ENCODE data around the gene DNAJC16. TPM values are rescaled to one million over a fixed set of nuclear protein-coding genes. Genes with fewer than 3 reads are reported as not detected.

DNAJC16 gene
- total and polyA plus RNA-seq, 2 of the 13 experiments (the other 11 are each of a cell fraction or from before 2014, with no cell fraction given) = 11.4 to 15.4 TPM

DNA sequence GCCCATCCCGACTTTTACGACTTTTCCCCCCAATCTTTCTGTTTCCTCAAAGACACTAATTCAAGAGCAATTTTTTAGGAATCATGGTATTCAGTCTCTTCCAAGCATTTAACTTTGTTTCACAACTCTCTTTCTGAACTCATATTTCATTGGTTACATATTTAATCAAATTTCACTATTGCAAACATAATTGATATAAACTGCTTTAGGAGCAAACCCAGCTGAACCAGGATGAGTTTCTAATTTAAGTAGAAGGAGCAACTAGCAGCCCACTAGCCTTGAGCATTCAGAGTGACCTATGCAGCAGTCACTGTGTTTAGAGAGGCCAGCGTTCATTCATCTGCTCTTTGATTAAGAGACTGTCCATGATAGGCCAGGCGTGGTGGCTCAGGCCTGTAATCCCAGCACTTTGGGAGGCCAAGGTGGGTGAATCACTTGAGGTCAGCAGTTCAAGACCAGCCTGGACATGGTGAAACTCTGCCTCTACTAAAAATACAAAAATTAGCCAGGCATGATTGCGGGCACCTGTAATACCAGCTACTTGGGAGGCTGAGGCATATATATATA is 48.9 kb upstream of the DNAJC16 start:
- no peak overlapping the region for H3K9ac ChIP-seq (ENCODE audit: insufficient read depth, low read depth, low read length)
- no peak overlapping the region for H3K4me3 ChIP-seq (replicated peaks in 1 of 3; ENCODE audit: insufficient read depth in 1 of 3, low read depth in 2 of 3, low read length in 3 of 3)
- H3K4me1 ChIP-seq (ENCODE audit: insufficient read depth, low read length) = no peaks in the 10 kb centered on the region
- FAIRE-seq = no peak
- BruUV-seq (replicated peaks) = no TSS peak
- no peak overlapping the region for H3K4me2 ChIP-seq (ENCODE audit: low read depth, low read length)
- ATAC-seq = no peak
- H4K20me1 ChIP-seq (ENCODE audit: insufficient read depth, low read length) = no peaks in the 10 kb centered on the region
- intact Hi-C loops (cut with micrococcal nuclease; ENCODE audit: unreplicated experiment) (no loop called here), in situ Hi-C loops (cut with HindIII; ENCODE audit: extremely low pct_ligation_motif_present, low pct_unique_long_range_greater_than_20kb) (no loop called here)
- no peak overlapping the region for H3K27ac ChIP-seq (ENCODE audit: extremely low read length, insufficient read depth, low read length)
- WGBS (ENCODE audit: low lambda C conversion rate) = 56% methylated on average over 5 of the region's 5 CpGs
- H3K9me3 ChIP-seq (ENCODE audit: low read length) = no peaks in the 10 kb centered on the region
- no peak for DNase-seq (ENCODE audit: low spot score)
- H3K27me3 ChIP-seq (ENCODE audit: control insufficient read depth in 1 of 2, insufficient read depth in 2 of 2, low read length in 2 of 2) = peaks cover 0 to 1% of the 10 kb centered on the region in 2 experiments; a peak in 1 of 5 replicates
- H3K36me3 ChIP-seq (replicated peaks in 1 of 2; ENCODE audit: control insufficient read depth in 1 of 2, insufficient read depth in 2 of 2, low read length in 2 of 2) = no peaks in the 10 kb centered on the region
- H3K79me2 ChIP-seq (ENCODE audit: insufficient read depth, low read length) = no peaks in the 10 kb centered on the region
- ChIA-PET CTCF (ENCODE audit: low intra/inter-chr PET ratio, low total read pairs) (no interaction called here), POLR2A (no interaction called here)
- no peak overlapping the region for H2AFZ ChIP-seq (ENCODE audit: low read length)
- TF ChIP-seq FLYWCH1 (CRISPR knock-in tag; IDR thresholded peaks at IDR 0.05) (no peak), ZNF34 (CRISPR knock-in tag; IDR thresholded peaks at IDR 0.05; ENCODE audit: borderline replicate concordance) (no peak), RNF2 (conservative IDR thresholded peaks at IDR 0.05; ENCODE audit: low read depth) (no peak), TCF12 (IDR thresholded peaks at IDR 0.05) (no peak), TCF12 (CRISPR knock-in tag; IDR thresholded peaks at IDR 0.05) (no peak), ZNF382 (CRISPR knock-in tag; IDR thresholded peaks at IDR 0.05; ENCODE audit: borderline replicate concordance) (no peak), RARG (CRISPR knock-in tag; IDR thresholded peaks at IDR 0.05; ENCODE audit: low read depth) (no peak), SMAD3 (CRISPR knock-in tag; IDR thresholded peaks at IDR 0.05) (no peak), ATF1 (CRISPR knock-in tag; IDR thresholded peaks at IDR 0.05) (no peak), ZNF350 (CRISPR knock-in tag; IDR thresholded peaks at IDR 0.05; ENCODE audit: borderline replicate concordance, low read depth) (no peak), ZNF605 (CRISPR knock-in tag; IDR thresholded peaks at IDR 0.05) (no peak), ZFP36L1 (CRISPR knock-in tag; IDR thresholded peaks at IDR 0.05) (no peak), MAFG (CRISPR knock-in tag; IDR thresholded peaks at IDR 0.05) (no peak), ZHX1 (CRISPR knock-in tag; IDR thresholded peaks at IDR 0.05; ENCODE audit: low read depth) (no peak)
- TF ChIP-seq, protein P1, sequence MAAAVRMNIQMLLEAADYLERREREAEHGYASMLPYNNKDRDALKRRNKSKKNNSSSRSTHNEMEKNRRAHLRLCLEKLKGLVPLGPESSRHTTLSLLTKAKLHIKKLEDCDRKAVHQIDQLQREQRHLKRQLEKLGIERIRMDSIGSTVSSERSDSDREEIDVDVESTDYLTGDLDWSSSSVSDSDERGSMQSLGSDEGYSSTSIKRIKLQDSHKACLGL (CRISPR knock-in tag; IDR thresholded peaks at IDR 0.05) = no peak
- TF ChIP-seq, protein P2, sequence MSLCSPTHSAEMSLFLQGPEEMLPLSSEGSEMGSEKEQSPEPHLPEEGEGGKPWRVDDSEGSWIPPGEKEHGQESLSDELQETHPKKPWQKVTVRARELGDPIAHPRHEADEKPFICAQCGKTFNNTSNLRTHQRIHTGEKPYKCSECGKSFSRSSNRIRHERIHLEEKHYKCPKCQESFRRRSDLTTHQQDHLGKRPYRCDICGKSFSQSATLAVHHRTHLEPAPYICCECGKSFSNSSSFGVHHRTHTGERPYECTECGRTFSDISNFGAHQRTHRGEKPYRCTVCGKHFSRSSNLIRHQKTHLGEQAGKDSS (CRISPR knock-in tag; IDR thresholded peaks at IDR 0.05; ENCODE audit: borderline replicate concordance, low read depth) = no peak
- TF ChIP-seq, protein P3, sequence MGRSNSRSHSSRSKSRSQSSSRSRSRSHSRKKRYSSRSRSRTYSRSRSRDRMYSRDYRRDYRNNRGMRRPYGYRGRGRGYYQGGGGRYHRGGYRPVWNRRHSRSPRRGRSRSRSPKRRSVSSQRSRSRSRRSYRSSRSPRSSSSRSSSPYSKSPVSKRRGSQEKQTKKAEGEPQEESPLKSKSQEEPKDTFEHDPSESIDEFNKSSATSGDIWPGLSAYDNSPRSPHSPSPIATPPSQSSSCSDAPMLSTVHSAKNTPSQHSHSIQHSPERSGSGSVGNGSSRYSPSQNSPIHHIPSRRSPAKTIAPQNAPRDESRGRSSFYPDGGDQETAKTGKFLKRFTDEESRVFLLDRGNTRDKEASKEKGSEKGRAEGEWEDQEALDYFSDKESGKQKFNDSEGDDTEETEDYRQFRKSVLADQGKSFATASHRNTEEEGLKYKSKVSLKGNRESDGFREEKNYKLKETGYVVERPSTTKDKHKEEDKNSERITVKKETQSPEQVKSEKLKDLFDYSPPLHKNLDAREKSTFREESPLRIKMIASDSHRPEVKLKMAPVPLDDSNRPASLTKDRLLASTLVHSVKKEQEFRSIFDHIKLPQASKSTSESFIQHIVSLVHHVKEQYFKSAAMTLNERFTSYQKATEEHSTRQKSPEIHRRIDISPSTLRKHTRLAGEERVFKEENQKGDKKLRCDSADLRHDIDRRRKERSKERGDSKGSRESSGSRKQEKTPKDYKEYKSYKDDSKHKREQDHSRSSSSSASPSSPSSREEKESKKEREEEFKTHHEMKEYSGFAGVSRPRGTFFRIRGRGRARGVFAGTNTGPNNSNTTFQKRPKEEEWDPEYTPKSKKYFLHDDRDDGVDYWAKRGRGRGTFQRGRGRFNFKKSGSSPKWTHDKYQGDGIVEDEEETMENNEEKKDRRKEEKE (IDR thresholded peaks at IDR 0.05) = no peak
- TF ChIP-seq, protein P4, sequence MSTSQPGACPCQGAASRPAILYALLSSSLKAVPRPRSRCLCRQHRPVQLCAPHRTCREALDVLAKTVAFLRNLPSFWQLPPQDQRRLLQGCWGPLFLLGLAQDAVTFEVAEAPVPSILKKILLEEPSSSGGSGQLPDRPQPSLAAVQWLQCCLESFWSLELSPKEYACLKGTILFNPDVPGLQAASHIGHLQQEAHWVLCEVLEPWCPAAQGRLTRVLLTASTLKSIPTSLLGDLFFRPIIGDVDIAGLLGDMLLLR (CRISPR knock-in tag; IDR thresholded peaks at IDR 0.05) = no peak

Data from HepG2 (cell line).